HG03342 (cell line): ENCODE measurements around the gene THTPA.
"Not testable (repeated sequence)": the region's sequence is repeated elsewhere in the genome, so short reads cannot be mapped to it uniquely, and the experiment has no call there.

Experiments
- ATAC-seq: cut with Tn5 transposase; IDR thresholded peaks from one replicate; pipeline ENCODE4 v1.9.1; 2021; ENCODE audit warnings: mild to moderate bottlenecking, moderate library complexity; ENCODE audit not compliant: unreplicated experiment

THTPA gene

GRCh38 chr14:23582906-23583760 is 27.1 kb downstream of the THTPA start:
- ATAC-seq, result no peak

GRCh38 chr14:23583761-23584526 is 27.9 kb downstream of the THTPA start:
- not testable (repeated sequence) for ATAC-seq

GRCh38 chr14:23584527-23585203 is 28.6 kb downstream of the THTPA start:
- ATAC-seq, result not testable (repeated sequence)

- peak; percentile 96 for ATAC-seq
Measured at GRCh38 chr14:23588884-23589598, 33.0 kb downstream of the THTPA start.

- peak; percentile 5 for ATAC-seq
Measured at GRCh38 chr14:23589606-23590005, 33.5 kb downstream of the THTPA start.

GRCh38 chr14:23590198-23590597 is 34.1 kb downstream of the THTPA start:
- ATAC-seq, result no peak

GRCh38 chr14:23594191-23594590 is 38.1 kb downstream of the THTPA start:
- not testable (repeated sequence) for ATAC-seq

GRCh38 chr14:23600322-23600707 is 44.2 kb downstream of the THTPA start:
- ATAC-seq, result no peak

- ATAC-seq, result no peak
Measured at GRCh38 chr14:23600806-23601205, 44.7 kb downstream of the THTPA start.

GRCh38 chr14:23601424-23601823 is 45.4 kb downstream of the THTPA start:
- ATAC-seq, result no peak

GRCh38 chr14:23601845-23602180 is 45.7 kb downstream of the THTPA start:
- no peak for ATAC-seq

GRCh38 chr14:23602181-23603095 is 46.4 kb downstream of the THTPA start:
- ATAC-seq, result no peak

- ATAC-seq, result no peak
Measured at GRCh38 chr14:23603103-23603502, 47.0 kb downstream of the THTPA start.

GRCh38 chr14:23604148-23604547 is 48.1 kb downstream of the THTPA start:
- no peak for ATAC-seq

- no peak for ATAC-seq
Measured at GRCh38 chr14:23604675-23605170, 48.7 kb downstream of the THTPA start.

- ATAC-seq, result peak; percentile 76
Measured at GRCh38 chr14:23605931-23606585, 50.0 kb downstream of the THTPA start.

- ATAC-seq, result no peak
Measured at GRCh38 chr14:23608454-23608853, 52.4 kb downstream of the THTPA start.

GRCh38 chr14:23609001-23609400 is 52.9 kb downstream of the THTPA start:
- ATAC-seq, result no peak

- not testable (repeated sequence) for ATAC-seq
Measured at GRCh38 chr14:23609411-23610089, 53.5 kb downstream of the THTPA start.
